Suprapubic skin (tissue), 4 donors: ENCODE measurements around the gene BPI. TPM values are rescaled to one million over a fixed set of nuclear protein-coding genes. Genes with fewer than 3 reads are reported as not detected.

ENCODE experiments used
- DNase-seq, 2 donors: peaks; one replicate each; pipeline ENCODE4 v3.0.0-alpha.2; 2019; ENCODE audit warnings: low spot score in 2 of 2
- H3K27ac ChIP-seq: fragments of 200-600 bp; sonication (generic); one replicate; pipeline ENCODE4 v1.5.1; 2019
- H3K27me3 ChIP-seq: fragments of 200-600 bp; sonication (generic); one replicate; pipeline ENCODE4 v1.5.1; 2019
- H3K36me3 ChIP-seq: fragments of 200-600 bp; sonication (generic); one replicate; pipeline ENCODE4 v1.5.1; 2019
- H3K4me1 ChIP-seq: fragments of 200-600 bp; sonication (generic); one replicate; pipeline ENCODE4 v1.5.1; 2019
- H3K4me3 ChIP-seq: fragments of 200-600 bp; sonication (generic); one replicate; pipeline ENCODE4 v1.5.1; 2019; ENCODE audit warnings: mild to moderate bottlenecking
- H3K9me3 ChIP-seq: fragments of 200-600 bp; sonication (generic); one replicate; pipeline ENCODE4 v1.5.1; 2019
- CTCF ChIP-seq, 2 donors: fragments of 200-600 bp in 1 of 2; fragments of 450-650 bp in 1 of 2; sonication (generic) in 1 of 2; IDR thresholded peaks; one replicate each; pipeline ENCODE4 v1.5.1; 2016 to 2019; ENCODE audit warnings: antibody characterized with exemption in 2 of 2, mild to moderate bottlenecking in 1 of 2, moderate library complexity in 1 of 2
- EP300 ChIP-seq: sonication (generic); formaldehyde crosslinking; IDR thresholded peaks from one replicate; pipeline ENCODE4 v1.6.1; 2017; ENCODE audit warnings: antibody characterized with exemption
- POLR2A ChIP-seq, 2 donors: fragments of 450-650 bp; IDR thresholded peaks; one replicate each; pipeline ENCODE4 v1.6.1; 2017; ENCODE audit warnings: antibody characterized with exemption in 2 of 2, mild to moderate bottlenecking in 2 of 2, moderate library complexity in 2 of 2
- POLR2AphosphoS5 ChIP-seq, 3 donors: sonication (generic); formaldehyde crosslinking; IDR thresholded peaks; one replicate each; pipeline ENCODE4 v1.6.1; 2017; ENCODE audit warnings: antibody characterized with exemption in 3 of 3
- WGBS: methylation state at CpG from one replicate; pipeline ENCODE4 v1.1.5; 2018; 5-methylcytosine and 5-hydroxymethylcytosine counted together
- total RNA-seq, 4 donors: library from RNA; depleted of rRNA; stranded (reverse); fragments of >200 nt; gene quantifications; one replicate each; pipeline ENCODE4 v1.1.0, GENCODE V29; 2016

BPI gene
- total RNA-seq, 4 donors from 2014 or later: not detected

GRCh38 chr20:38305541-38305940 lies 1.6 kb downstream of the BPI start:
- no peaks in the 10 kb centered on the region for H3K9me3 ChIP-seq
- WGBS: 95% methylated on average over 4 of the region's 4 CpGs
- no peak overlapping the region for H3K4me3 ChIP-seq
- DNase-seq: no peak
- H3K27me3 ChIP-seq: peaks cover 15% of the 10 kb centered on the region
- no peaks in the 10 kb centered on the region for H3K36me3 ChIP-seq
- peaks cover 8% of the 10 kb centered on the region for H3K4me1 ChIP-seq
- no peak overlapping the region for H3K27ac ChIP-seq
- TF ChIP-seq EP300 (no peak), CTCF (IDR thresholded peaks at IDR 0.05) (no peak), POLR2AphosphoS5 (IDR thresholded peaks at IDR 0.05) (no peak)

- DNase-seq: no peak
- no peak overlapping the region for H3K27ac ChIP-seq
- no peak overlapping the region for H3K4me3 ChIP-seq
- TF ChIP-seq CTCF (IDR thresholded peaks at IDR 0.05) (no peak), POLR2AphosphoS5 (IDR thresholded peaks at IDR 0.05) (no peak), EP300 (no peak)
- peaks cover 16% of the 10 kb centered on the region for H3K27me3 ChIP-seq
- peaks cover 8% of the 10 kb centered on the region for H3K4me1 ChIP-seq
- no peaks in the 10 kb centered on the region for H3K36me3 ChIP-seq
- H3K9me3 ChIP-seq: no peaks in the 10 kb centered on the region
- 83% methylated on average over 6 of the region's 6 CpGs for WGBS
Measured at GRCh38 chr20:38306379-38306778, 2.4 kb downstream of the BPI start.

- no peak for TF ChIP-seq POLR2AphosphoS5 (IDR thresholded peaks at IDR 0.05)
- TF ChIP-seq EP300: no peak
- TF ChIP-seq POLR2A (IDR thresholded peaks at IDR 0.05): no peak
- TF ChIP-seq CTCF (IDR thresholded peaks at IDR 0.05): no peak
- Histone ChIP-seq H3K36me3 (no peaks in the 10 kb centered on the region), H3K4me3 (no peak overlapping the region), H3K27ac (no peak overlapping the region), H3K4me1 (peaks cover 8% of the 10 kb centered on the region), H3K9me3 (no peaks in the 10 kb centered on the region), H3K27me3 (peaks cover 16% of the 10 kb centered on the region)
- WGBS: 76% methylated on average over 8 of the region's 8 CpGs
- DNase-seq: no peak
Measured at GRCh38 chr20:38307371-38308046, 3.6 kb downstream of the BPI start.

GRCh38 chr20:38308047-38308438 lies 4.1 kb downstream of the BPI start:
- Histone ChIP-seq H3K36me3 (no peaks in the 10 kb centered on the region), H3K4me3 (no peak overlapping the region), H3K9me3 (no peaks in the 10 kb centered on the region), H3K4me1 (peaks cover 8% of the 10 kb centered on the region), H3K27me3 (peaks cover 13% of the 10 kb centered on the region), H3K27ac (no peak overlapping the region)
- 77% methylated on average over 2 of the region's 4 CpGs for WGBS
- TF ChIP-seq EP300 (no peak), POLR2AphosphoS5 (IDR thresholded peaks at IDR 0.05) (no peak), CTCF (IDR thresholded peaks at IDR 0.05) (no peak), POLR2A (IDR thresholded peaks at IDR 0.05) (no peak)
- DNase-seq: no peak

- no peaks in the 10 kb centered on the region for H3K9me3 ChIP-seq
- no peaks in the 10 kb centered on the region for H3K36me3 ChIP-seq
- peaks cover 7% of the 10 kb centered on the region for H3K4me1 ChIP-seq
- 25% methylated on average over 1 of the region's 1 CpG for WGBS
- H3K4me3 ChIP-seq: no peak overlapping the region
- H3K27ac ChIP-seq: no peak overlapping the region
- no peak for TF ChIP-seq CTCF (IDR thresholded peaks at IDR 0.05)
- no peak for TF ChIP-seq EP300
- no peak for TF ChIP-seq POLR2A (IDR thresholded peaks at IDR 0.05)
- TF ChIP-seq POLR2AphosphoS5 (IDR thresholded peaks at IDR 0.05): no peak
- no peak for DNase-seq
- H3K27me3 ChIP-seq: peaks cover 13% of the 10 kb centered on the region
Measured at GRCh38 chr20:38308447-38308846, 4.5 kb downstream of the BPI start.
